Endothelial cell of umbilical vein (primary cell): Measurements from ENCODE around the gene IQCC. TPM values are rescaled to one million over a fixed set of nuclear protein-coding genes. Genes with fewer than 3 reads are reported as not detected.

Experiments used
- BruUV-seq: library from RNA; stranded (reverse); fragments of 400-500 nt; replicated peaks from 2 replicates; lab custom pipeline; 2021; lab: Mats Ljungman, UMichigan
- CTCF ChIA-PET: fragments of 300-600, 350-600 bp; sonication (Branson Sonifier 250); formaldehyde crosslinking; loops from one replicate; lab custom pipeline; 2021; ENCODE audit warnings: antibody characterized with exemption, inconsistent platforms; lab: Charles Lee
- POLR2A ChIA-PET: fragments of 300-600, 350-600 bp; sonication (Branson Sonifier 250); formaldehyde crosslinking; loops from one replicate; lab custom pipeline; 2021; ENCODE audit warnings: antibody characterized with exemption, inconsistent platforms; lab: Charles Lee
- DNase-seq: peaks from one replicate; pipeline ENCODE4 v3.0.0-alpha.2; 2011; ENCODE audit warnings: low read depth, low spot score
- FAIRE-seq: peaks from 2 replicates; lab custom pipeline; 2011; peaks lifted over from hg19 to GRCh38; lab: Jason Lieb, UNC
- H2AFZ ChIP-seq: 2 replicates; pipeline ENCODE4 v1.6.0; 2012; ENCODE audit warnings: low read depth, low read length, control low read depth, inconsistent platforms
- H3K27ac ChIP-seq: 2 replicates; pipeline ENCODE4 v1.5.1; 2011; ENCODE audit warnings: low read depth, mild to moderate bottlenecking, control low read depth, low read length, moderate library complexity; ENCODE audit not compliant: insufficient read depth
- H3K27me3 ChIP-seq, 2 experiments: 2 replicates each; pipeline versions ENCODE4 v1.6.0 to v1.6.1; 2011; ENCODE audit warnings: low read length in 2 of 2, mixed read lengths in 1 of 2; ENCODE audit not compliant: control insufficient read depth in 2 of 2, insufficient read depth in 2 of 2
- H3K36me3 ChIP-seq, 2 experiments: 2 replicates in 1 of 2; 3 replicates in 1 of 2; pipeline ENCODE4 v1.5.1; 2011; ENCODE audit warnings: low read length in 2 of 2, mild to moderate bottlenecking in 1 of 2, moderate library complexity in 1 of 2; ENCODE audit not compliant: control insufficient read depth in 2 of 2, insufficient read depth in 2 of 2; ENCODE audit errors: extremely low read depth in 1 of 2
- H3K4me1 ChIP-seq: 3 replicates; pipeline ENCODE4 v1.5.1; 2011; ENCODE audit warnings: mild to moderate bottlenecking, low read length; ENCODE audit not compliant: control insufficient read depth, insufficient read depth; ENCODE audit errors: extremely low read depth
- H3K4me2 ChIP-seq: 2 replicates; pipeline ENCODE4 v1.6.1; 2011; ENCODE audit warnings: low read length, control low read depth, mixed read lengths; ENCODE audit not compliant: insufficient read depth
- H3K4me3 ChIP-seq, 3 experiments: fragments of 200-600 bp in 1 of 3; sonication (generic), shearing (Covaris generic) in 1 of 3; replicated peaks in 1 of 3; 2 replicates each; pipeline ENCODE4 v1.5.1; 2011 to 2016; ENCODE audit warnings: control low read depth in 3 of 3, low read length in 3 of 3, mild to moderate bottlenecking in 2 of 3, inconsistent platforms in 1 of 3, low read depth in 1 of 3, moderate library complexity in 1 of 3; ENCODE audit not compliant: insufficient read depth in 1 of 3
- H3K79me2 ChIP-seq: 2 replicates; pipeline ENCODE4 v1.6.0; 2012; ENCODE audit warnings: low read length, inconsistent platforms; ENCODE audit not compliant: control insufficient read depth, insufficient read depth
- H3K9ac ChIP-seq: replicated peaks from 2 replicates; pipeline ENCODE3; 2011; ENCODE audit warnings: low read length, control low read depth; ENCODE audit not compliant: insufficient read depth; ENCODE audit errors: extremely low read depth
- H3K9me1 ChIP-seq: replicated peaks from 3 replicates; pipeline ENCODE4 v1.6.0; 2011; ENCODE audit warnings: mild to moderate bottlenecking, low read length; ENCODE audit not compliant: control insufficient read depth, insufficient read depth; ENCODE audit errors: extremely low read depth
- H3K9me3 ChIP-seq: replicated peaks from 2 replicates; pipeline ENCODE4 v1.5.1; 2012; ENCODE audit warnings: low read length, inconsistent platforms; ENCODE audit not compliant: control insufficient read depth, insufficient read depth
- H4K20me1 ChIP-seq: replicated peaks from 2 replicates; pipeline ENCODE3; 2011; ENCODE audit warnings: mild to moderate bottlenecking, low read length; ENCODE audit not compliant: control insufficient read depth, insufficient read depth; ENCODE audit errors: extremely low read depth
- EZH2 ChIP-seq: IDR thresholded peaks from 2 replicates; pipeline ENCODE4 v1.6.1; 2012; ENCODE audit warnings: borderline replicate concordance, low read depth, mild to moderate bottlenecking, moderate library complexity, low read length, inconsistent platforms; ENCODE audit not compliant: severe bottlenecking
- FOS ChIP-seq: IDR thresholded peaks from 2 replicates; pipeline ENCODE4 v1.6.1; 2011; ENCODE audit warnings: mild to moderate bottlenecking, low read length, moderate library complexity, borderline replicate concordance; ENCODE audit not compliant: insufficient read depth
- GATA2 ChIP-seq: IDR thresholded peaks from 2 replicates; pipeline ENCODE4 v1.7.0; 2011; ENCODE audit warnings: low read depth, mild to moderate bottlenecking, moderate library complexity, mixed read lengths, low read length; ENCODE audit not compliant: insufficient read length, insufficient read depth
- JUN ChIP-seq: IDR thresholded peaks from 2 replicates; pipeline ENCODE4 v1.6.1; 2011; ENCODE audit warnings: borderline replicate concordance, low read depth; ENCODE audit not compliant: insufficient read length, insufficient read depth
- MYC ChIP-seq: IDR thresholded peaks from one replicate; pipeline ENCODE4 v1.6.1; 2011; ENCODE audit warnings: mild to moderate bottlenecking, low read depth, low read length
- POLR2A ChIP-seq: IDR thresholded peaks from 2 replicates; pipeline ENCODE4 v1.6.1; 2012; ENCODE audit warnings: low read depth, mild to moderate bottlenecking, control low read depth, low read length
- POLR2AphosphoS5 ChIP-seq: IDR thresholded peaks from 2 replicates; pipeline ENCODE4 v1.6.1; 2012; ENCODE audit warnings: low read depth, mild to moderate bottlenecking, control low read depth, low read length, moderate library complexity; ENCODE audit not compliant: insufficient read depth
- dilution Hi-C: fragments of 300-500 bp; cut with MboI; formaldehyde crosslinking; loops from one replicate; pipeline ENCODE4 v1.15.0; 2019; ENCODE audit warnings: low sequenced_read_pairs; ENCODE audit not compliant: extremely low pct_ligation_motif_present
- intact Hi-C: fragments of 100-400 bp; cut with micrococcal nuclease; formaldehyde crosslinking; loops from one replicate; pipeline ENCODE4 v1.10.0; 2022
- polyA plus RNA-seq, 4 experiments: library from polyadenylated mRNA; depleted of rRNA in 3 of 4; stranded (reverse) in 3 of 4; unstranded in 1 of 4; fragments of >200 nt; gene quantifications; 2 replicates each; pipeline versions ENCODE4 v1.2.1 to v1.2.3, GENCODE V29; 2011 to 2012; ENCODE audit warnings: missing spikeins in 1 of 4
- total RNA-seq: library from RNA; stranded (reverse); gene quantifications from 2 replicates; pipeline ENCODE4 v1.2.3, GENCODE V29; 2021
- TF ChIP-seq, protein P1 (sequence below), 2 donors: IDR thresholded peaks; 1 replicate in 1 of 2; 2 replicates in 1 of 2; pipeline ENCODE4 v1.5.1; 2011; ENCODE audit warnings: low read length in 2 of 2, mild to moderate bottlenecking in 2 of 2, moderate library complexity in 2 of 2, control low read depth in 1 of 2, inconsistent platforms in 1 of 2, low read depth in 1 of 2; ENCODE audit not compliant: insufficient read depth in 1 of 2; ENCODE audit errors: extremely low read depth in 1 of 2
- TF ChIP-seq, protein P2 (sequence below): IDR thresholded peaks from 2 replicates; pipeline ENCODE4 v1.6.1; 2011; ENCODE audit not compliant: insufficient read depth, insufficient read length

The IQCC gene
- total and polyA plus RNA-seq, 2 donors (not counting 3 experiments of a cell fraction or from before 2014, with no cell fraction given), result 1.1 to 1.8 TPM

DNA sequence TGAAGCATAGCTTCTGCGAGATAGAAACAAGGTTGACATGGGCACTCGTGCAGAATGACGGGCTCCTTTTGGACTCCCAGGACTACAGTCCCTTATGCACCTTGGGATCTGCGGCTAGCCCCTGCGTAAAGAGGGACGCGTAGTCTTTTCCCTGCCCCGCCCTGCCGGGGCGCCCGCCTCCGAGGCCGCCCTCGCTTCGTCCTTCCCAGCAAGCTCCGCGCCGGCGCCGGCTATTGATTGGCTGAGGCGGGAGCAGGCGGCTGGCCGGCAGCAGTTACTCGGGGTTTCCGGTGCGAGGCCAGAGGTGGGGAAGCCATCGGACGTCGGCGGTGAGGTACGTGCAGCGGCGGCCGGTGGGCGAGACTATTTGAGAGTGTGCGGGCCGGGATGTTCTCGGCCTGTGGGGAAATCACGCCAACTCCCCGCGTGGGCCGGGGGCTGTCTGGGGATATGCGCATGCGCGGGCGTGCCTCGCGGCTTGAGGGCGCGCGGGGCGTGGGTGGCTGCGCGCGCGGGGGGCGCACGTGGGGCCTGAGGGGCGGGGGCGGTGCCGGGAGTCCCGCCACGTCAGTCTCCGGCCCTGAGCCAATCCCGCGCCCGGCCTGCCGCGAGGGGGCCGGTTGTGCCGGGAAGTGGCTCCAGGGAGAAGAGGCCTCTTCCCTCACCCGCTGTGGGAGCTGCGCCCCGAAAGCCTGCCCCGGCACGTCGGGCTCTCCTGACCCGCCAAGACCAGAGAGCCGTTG is 25.9 kb upstream of the IQCC start, which contains the start of gene TXLNA:
Gene TXLNA (plus strand): TSS at position 233 of the 743 bp plus-strand sequence. CDS start 671 bp downstream, outside the sequence.
- Histone ChIP-seq H4K20me1 (no peaks in the 10 kb centered on the region), H3K36me3 (peaks cover 5 to 12% of the 10 kb centered on the region in 2 experiments), H3K9me3 (no peaks in the 10 kb centered on the region), H2AFZ (peak within 1 kb of the TSS; percentile 83), H3K9me1 (no peaks in the 10 kb centered on the region), H3K9ac (peak within 1 kb of the TSS; percentile 95), H3K4me2 (peak within 1 kb of the TSS; percentile 96), H3K27me3 (no peaks in the 10 kb centered on the region), H3K79me2 (peaks cover 39% of the 10 kb centered on the region), H3K27ac (peak within 1 kb of the TSS; percentile 88), H3K4me3 (peak within 1 kb of the TSS; percentile 53 to 90 (median 89)), H3K4me1 (peaks cover 22% of the 10 kb centered on the region)
- no TSS peak for BruUV-seq
- POLR2A ChIA-PET, result interaction anchor here (0.6 to 2.5 kb wide), 8 partner anchors 15 to 197 kb away, joined by 3 to 9 read pairs (median 4); partner anchors contain the start of genes CCDC28B, KHDRBS1, KPNA6 and MARCKSL1
- no peak for TF ChIP-seq JUN
- TF ChIP-seq, protein P1, sequence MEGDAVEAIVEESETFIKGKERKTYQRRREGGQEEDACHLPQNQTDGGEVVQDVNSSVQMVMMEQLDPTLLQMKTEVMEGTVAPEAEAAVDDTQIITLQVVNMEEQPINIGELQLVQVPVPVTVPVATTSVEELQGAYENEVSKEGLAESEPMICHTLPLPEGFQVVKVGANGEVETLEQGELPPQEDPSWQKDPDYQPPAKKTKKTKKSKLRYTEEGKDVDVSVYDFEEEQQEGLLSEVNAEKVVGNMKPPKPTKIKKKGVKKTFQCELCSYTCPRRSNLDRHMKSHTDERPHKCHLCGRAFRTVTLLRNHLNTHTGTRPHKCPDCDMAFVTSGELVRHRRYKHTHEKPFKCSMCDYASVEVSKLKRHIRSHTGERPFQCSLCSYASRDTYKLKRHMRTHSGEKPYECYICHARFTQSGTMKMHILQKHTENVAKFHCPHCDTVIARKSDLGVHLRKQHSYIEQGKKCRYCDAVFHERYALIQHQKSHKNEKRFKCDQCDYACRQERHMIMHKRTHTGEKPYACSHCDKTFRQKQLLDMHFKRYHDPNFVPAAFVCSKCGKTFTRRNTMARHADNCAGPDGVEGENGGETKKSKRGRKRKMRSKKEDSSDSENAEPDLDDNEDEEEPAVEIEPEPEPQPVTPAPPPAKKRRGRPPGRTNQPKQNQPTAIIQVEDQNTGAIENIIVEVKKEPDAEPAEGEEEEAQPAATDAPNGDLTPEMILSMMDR (IDR thresholded peaks at IDR 0.05; ENCODE audit: extremely low read depth in 1 of 2, insufficient read depth in 1 of 2, low read depth in 1 of 2, low read length in 2 of 2), result peak in 1 of 2 donors; percentile 29
- TF ChIP-seq GATA2, result no peak
- peak; percentile 78 for TF ChIP-seq POLR2A
- no peak for TF ChIP-seq FOS
- TF ChIP-seq EZH2, result no peak
- TF ChIP-seq, protein P2, sequence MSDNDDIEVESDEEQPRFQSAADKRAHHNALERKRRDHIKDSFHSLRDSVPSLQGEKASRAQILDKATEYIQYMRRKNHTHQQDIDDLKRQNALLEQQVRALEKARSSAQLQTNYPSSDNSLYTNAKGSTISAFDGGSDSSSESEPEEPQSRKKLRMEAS, result no peak
- TF ChIP-seq POLR2AphosphoS5, result peak; percentile 51
- TF ChIP-seq MYC, result no peak
- dilution Hi-C loops (no loop called here), intact Hi-C loops (loop anchor here (1.0 to 2.0 kb wide), 4 partner anchors 21 to 107 kb away; partner anchors contain the start of genes CCDC28B, KPNA6 and TMEM39B)
- CTCF ChIA-PET, result interaction anchor here (0.5 to 2.3 kb wide), 6 partner anchors 14 to 136 kb away, joined by 3 to 13 read pairs (median 3); partner anchors contain the start of gene KPNA6
- peak; percentile 94 for DNase-seq
- peak; percentile 89 for FAIRE-seq
